ENCODE measurements around the gene APOBEC3C.
"Not testable (repeated sequence)": the region's sequence is repeated elsewhere in the genome, so short reads cannot be mapped to it uniquely, and the experiment has no call there.

The APOBEC3C gene

GRCh38 chr22:39029227-39029626 lies 15.2 kb downstream of the APOBEC3C start:
- Histone ChIP-seq H3K27ac (replicated peaks) (no peak overlapping the region), H3K27me3 (ENCODE audit: insufficient read depth, poor library complexity, severe bottlenecking) (no peaks in the 10 kb centered on the region), H3K4me3 (replicated peaks; ENCODE audit: insufficient read depth, low read length) (no peak overlapping the region)
- DNase-seq (ENCODE audit: low read depth in 1 of 2, low spot score in 1 of 2), result peak in 1 of 2 experiments; percentile 13
- TF ChIP-seq REST (IDR thresholded peaks at IDR 0.05; ENCODE audit: insufficient replicate concordance, low read depth), result no peak
- no peak for TF ChIP-seq GABPA (IDR thresholded peaks at IDR 0.05; ENCODE audit: low read depth)
- no peak for TF ChIP-seq POLR2AphosphoS5 (IDR thresholded peaks at IDR 0.05; ENCODE audit: low read depth)
- no peak for TF ChIP-seq CTCF (IDR thresholded peaks at IDR 0.05; ENCODE audit: insufficient read depth, low read length)
- no peak for TF ChIP-seq SPI1 (IDR thresholded peaks at IDR 0.05; ENCODE audit: borderline replicate concordance, low read depth)

- TF ChIP-seq GABPA (IDR thresholded peaks at IDR 0.05; ENCODE audit: low read depth) (no peak), CTCF (IDR thresholded peaks at IDR 0.05; ENCODE audit: insufficient read depth, low read length) (no peak), REST (IDR thresholded peaks at IDR 0.05; ENCODE audit: insufficient replicate concordance, low read depth) (no peak), SPI1 (IDR thresholded peaks at IDR 0.05; ENCODE audit: borderline replicate concordance, low read depth) (no peak), POLR2AphosphoS5 (IDR thresholded peaks at IDR 0.05; ENCODE audit: low read depth) (no peak)
- Histone ChIP-seq H3K27me3 (ENCODE audit: insufficient read depth, poor library complexity, severe bottlenecking) (no peaks in the 10 kb centered on the region), H3K4me3 (replicated peaks; ENCODE audit: insufficient read depth, low read length) (no peak overlapping the region), H3K27ac (replicated peaks) (no peak overlapping the region)
- DNase-seq (ENCODE audit: low read depth in 1 of 2, low spot score in 1 of 2), result no peak
Measured at GRCh38 chr22:39030705-39031104, 16.6 kb downstream of the APOBEC3C start.

- DNase-seq (ENCODE audit: low read depth in 1 of 2, low spot score in 1 of 2); H3K27me3 ChIP-seq (ENCODE audit: insufficient read depth, poor library complexity, severe bottlenecking); H3K4me3 ChIP-seq (replicated peaks; ENCODE audit: insufficient read depth, low read length); H3K27ac ChIP-seq (replicated peaks): not testable (repeated sequence)
Measured at GRCh38 chr22:39031434-39032295, 17.6 kb downstream of the APOBEC3C start.

GRCh38 chr22:39037071-39037470 lies 23.0 kb downstream of the APOBEC3C start:
- H3K4me3 ChIP-seq (replicated peaks; ENCODE audit: insufficient read depth, low read length); H3K27me3 ChIP-seq (ENCODE audit: insufficient read depth, poor library complexity, severe bottlenecking); H3K27ac ChIP-seq (replicated peaks); DNase-seq (ENCODE audit: low read depth in 1 of 2, low spot score in 1 of 2): not testable (repeated sequence)

All from HL-60 (cell line).